GM18502 (cell line): Measurements from ENCODE around the gene TNFAIP8L1.

Experiments used
- ATAC-seq: cut with Tn5 transposase; IDR thresholded peaks from one replicate; pipeline ENCODE4 v1.9.1; 2021; ENCODE audit warnings: mild to moderate bottlenecking; ENCODE audit not compliant: unreplicated experiment, poor library complexity

The TNFAIP8L1 gene

GRCh38 chr19:4606921-4607678, 32.2 kb upstream of the TNFAIP8L1 start:
- no peak for ATAC-seq

GRCh38 chr19:4609878-4610511, 29.3 kb upstream of the TNFAIP8L1 start:
- ATAC-seq, result no peak

- no peak for ATAC-seq
Observed at GRCh38 chr19:4613254-4613751, 26.0 kb upstream of the TNFAIP8L1 start.

GRCh38 chr19:4618019-4618418, 21.3 kb upstream of the TNFAIP8L1 start:
- no peak for ATAC-seq

- ATAC-seq, result no peak
Observed at GRCh38 chr19:4619668-4620294, 19.5 kb upstream of the TNFAIP8L1 start.

GRCh38 chr19:4620675-4621074, 18.6 kb upstream of the TNFAIP8L1 start:
- ATAC-seq, result no peak

GRCh38 chr19:4622695-4623421, 16.5 kb upstream of the TNFAIP8L1 start:
- no peak for ATAC-seq

- ATAC-seq, result no peak
Observed at GRCh38 chr19:4624301-4624700, 15.0 kb upstream of the TNFAIP8L1 start.

GRCh38 chr19:4624733-4625362, 14.5 kb upstream of the TNFAIP8L1 start:
- ATAC-seq, result no peak

- no peak for ATAC-seq
Observed at GRCh38 chr19:4633140-4633967, 6.0 kb upstream of the TNFAIP8L1 start.

GRCh38 chr19:4635754-4636116, 3.6 kb upstream of the TNFAIP8L1 start:
- ATAC-seq, result no peak

- ATAC-seq, result no peak
Observed at GRCh38 chr19:4636151-4636717, 3.1 kb upstream of the TNFAIP8L1 start.

GRCh38 chr19:4636761-4637160, 2.6 kb upstream of the TNFAIP8L1 start:
- ATAC-seq, result no peak

- no peak for ATAC-seq
Observed at GRCh38 chr19:4638317-4638716, 999 bp upstream of the TNFAIP8L1 start.

GRCh38 chr19:4639531-4640246, 373 bp downstream of the TNFAIP8L1 start:
- no peak for ATAC-seq

- no peak for ATAC-seq
Observed at GRCh38 chr19:4640247-4641000, 1.1 kb downstream of the TNFAIP8L1 start.

GRCh38 chr19:4641132-4641531, 1.8 kb downstream of the TNFAIP8L1 start:
- no peak for ATAC-seq

GRCh38 chr19:4642625-4643024, 3.3 kb downstream of the TNFAIP8L1 start:
- no peak for ATAC-seq
